NCI-H2029 treated with DMSO at 0.1 percent for 48 hours (cell line): ENCODE measurements around the gene PRSS16.
"Not testable (repeated sequence)": the region's sequence is repeated elsewhere in the genome, so short reads cannot be mapped to it uniquely, and the experiment has no call there.

Experiments used
- DNase-seq: peaks from one replicate; lab custom pipeline; 2025; lab: John Stamatoyannopoulos, UW

The PRSS16 gene

DNA sequence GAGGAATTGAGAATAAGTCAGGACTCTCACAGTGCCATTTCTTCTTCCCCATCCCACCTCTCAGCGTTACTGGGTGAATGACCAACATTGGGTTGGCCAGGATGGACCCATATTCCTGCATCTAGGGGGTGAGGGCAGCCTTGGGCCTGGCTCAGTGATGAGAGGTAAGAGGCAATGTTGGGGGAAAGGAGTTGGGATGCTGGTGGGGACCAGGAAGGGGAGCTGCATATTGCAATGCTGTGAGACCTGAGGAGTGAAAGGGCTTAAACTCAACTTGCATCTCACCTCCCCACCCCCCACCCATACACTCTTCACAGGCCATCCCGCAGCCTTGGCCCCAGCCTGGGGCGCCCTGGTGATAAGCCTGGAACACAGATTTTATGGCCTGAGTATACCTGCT, 1.3 kb downstream of the PRSS16 start:
- no peak for DNase-seq

DNA sequence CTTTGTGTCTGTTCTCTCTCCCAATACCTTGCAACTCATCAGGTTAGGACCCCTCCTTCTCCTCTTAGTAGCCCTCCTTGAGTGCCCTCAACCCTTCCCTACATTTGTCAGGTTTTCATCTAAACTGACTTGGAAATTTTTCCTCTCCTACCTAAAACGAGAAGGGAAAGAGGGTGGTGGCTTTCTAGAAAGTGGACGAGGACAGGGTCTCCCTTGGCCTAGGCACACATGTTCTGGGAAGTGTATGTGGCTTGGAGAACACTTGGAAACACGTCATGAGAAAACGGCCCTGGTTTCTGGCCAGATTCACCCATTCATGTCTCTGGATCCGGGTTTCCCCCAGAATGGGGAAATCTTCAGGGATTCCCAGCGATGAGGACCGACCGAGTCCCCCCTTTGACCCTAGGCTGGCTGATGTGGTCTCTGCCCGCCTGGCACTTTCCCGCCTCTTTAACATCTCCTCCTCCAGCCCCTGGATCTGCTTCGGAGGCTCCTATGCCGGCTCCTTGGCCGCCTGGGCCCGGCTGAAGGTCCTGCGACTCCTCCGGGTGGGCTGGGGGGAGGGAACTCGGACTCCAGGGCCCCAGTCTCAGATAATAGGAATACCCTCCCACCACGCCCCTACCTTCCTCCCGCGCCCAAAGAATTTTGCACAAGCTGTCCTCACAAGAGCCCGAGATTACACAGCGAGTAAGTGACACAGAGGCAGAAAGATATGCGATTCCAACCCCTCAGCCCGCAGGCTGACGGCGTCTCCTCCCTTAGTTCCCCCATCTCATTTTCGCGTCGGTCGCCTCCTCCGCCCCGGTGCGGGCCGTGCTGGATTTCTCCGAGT, 3.0 kb downstream of the PRSS16 start:
- no peak for DNase-seq

DNA sequence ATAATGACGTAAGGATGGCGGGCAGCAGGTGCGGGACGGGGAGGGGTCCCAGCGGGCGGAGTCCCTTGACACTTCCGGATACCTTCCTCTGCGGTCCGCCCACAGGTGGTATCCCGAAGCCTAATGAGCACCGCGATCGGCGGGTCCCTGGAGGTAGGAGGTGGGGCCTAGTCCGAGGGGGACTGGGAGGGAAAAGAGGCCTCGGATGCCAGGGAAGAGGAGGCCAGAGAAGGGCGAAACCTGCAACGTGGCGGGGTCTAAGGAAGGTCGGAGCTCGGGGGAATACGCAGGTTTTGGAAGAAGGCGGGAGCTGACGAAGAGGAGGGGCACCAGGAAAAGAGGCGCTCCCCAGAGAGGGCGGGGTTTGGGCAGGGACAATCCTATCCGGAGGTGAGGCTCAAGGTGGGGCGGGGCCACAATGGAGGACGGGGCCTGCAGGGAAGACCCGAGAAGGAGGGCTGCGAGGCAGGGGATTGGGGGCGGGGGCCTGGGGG, 3.7 kb downstream of the PRSS16 start:
- no peak for DNase-seq

GRCh38 chr6:27251606-27252251, 4.2 kb downstream of the PRSS16 start:
- no peak for DNase-seq

DNA sequence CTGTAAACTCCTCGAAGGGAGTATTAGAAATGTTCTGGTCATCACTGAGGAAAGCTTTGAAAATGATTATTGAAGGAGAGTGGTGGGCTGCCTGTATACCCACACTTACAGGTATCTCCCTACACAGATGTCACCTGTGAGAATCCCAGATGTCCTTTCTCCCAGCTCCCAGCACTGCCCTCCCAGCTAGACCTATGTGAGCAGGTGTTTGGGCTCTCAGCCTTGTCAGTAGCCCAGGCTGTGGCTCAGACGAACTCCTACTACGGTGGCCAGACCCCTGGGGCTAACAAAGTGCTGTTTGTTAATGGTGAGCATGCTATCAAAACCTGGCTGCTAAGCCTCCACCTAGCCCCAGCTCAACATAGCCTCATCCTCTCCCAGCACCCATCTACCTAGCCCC, 7.1 kb downstream of the PRSS16 start:
- no peak for DNase-seq

- no peak for DNase-seq
Observed at GRCh38 chr6:27255866-27256265, 8.4 kb downstream of the PRSS16 start.

DNA sequence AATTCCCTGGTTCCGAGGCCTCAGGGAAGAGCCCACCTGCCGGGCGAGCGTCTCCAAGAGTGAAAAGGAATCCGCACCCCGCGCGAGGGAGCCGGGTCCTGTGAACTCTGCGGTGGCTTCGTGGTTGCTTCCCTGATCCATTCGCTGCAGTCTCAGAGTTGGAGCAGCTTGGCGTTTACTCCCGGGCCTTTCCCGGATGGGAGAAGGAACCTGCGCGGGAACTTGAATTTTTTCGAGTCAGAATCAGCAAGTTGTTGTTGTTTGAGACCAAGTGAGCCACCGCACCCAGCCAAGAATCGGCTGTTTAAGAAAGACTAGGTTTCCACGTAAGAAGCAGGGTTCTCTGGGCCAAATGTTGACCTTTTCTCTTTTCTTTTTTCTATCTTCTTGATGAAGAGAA, 12.9 kb downstream of the PRSS16 start:
- no peak for DNase-seq

DNA sequence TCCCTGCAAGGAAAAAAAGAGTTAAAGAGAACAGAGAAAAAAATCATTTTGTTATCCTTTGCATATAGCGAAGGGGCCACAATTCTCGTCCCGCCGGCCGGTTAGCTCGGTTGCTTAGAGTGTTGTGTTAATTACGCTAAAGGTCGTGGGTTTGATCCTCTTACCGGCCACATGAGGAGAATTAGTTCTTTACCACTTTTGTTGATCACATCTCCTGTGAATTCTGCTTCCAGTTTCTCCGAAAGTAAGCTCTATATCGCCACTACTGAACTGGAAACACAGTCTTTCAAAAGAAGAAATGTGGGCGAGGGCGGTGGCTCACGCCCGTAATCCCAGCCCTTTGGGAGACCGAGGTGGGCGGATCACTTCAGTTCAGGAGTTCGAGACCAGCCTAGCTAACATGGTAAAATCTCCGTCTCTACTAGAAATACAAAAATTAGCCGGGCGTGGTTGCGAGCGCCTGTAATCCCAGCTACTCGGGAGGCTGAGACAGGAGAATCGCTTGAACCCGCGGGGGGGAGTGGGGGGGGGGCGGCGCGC, 13.4 kb downstream of the PRSS16 start:
- DNase-seq, result no peak

DNA sequence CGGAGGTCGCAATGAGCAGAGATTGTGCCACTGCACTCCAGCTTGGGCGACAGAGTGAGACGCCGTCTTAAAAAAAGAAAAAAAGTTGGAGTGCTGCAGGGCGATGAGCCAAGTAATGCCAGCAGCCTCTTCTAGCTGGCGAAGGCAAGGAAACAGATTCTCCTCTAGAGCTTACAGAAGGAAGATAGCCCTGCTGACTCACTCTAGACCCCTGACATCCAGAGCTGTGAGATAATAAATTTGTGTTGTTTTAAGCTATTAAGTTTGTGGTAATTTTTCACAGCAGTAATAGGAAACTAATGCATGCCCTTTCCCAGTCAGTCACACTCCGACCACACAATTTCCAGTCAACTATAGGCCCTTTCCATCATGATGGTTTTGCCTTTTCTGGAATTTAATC, 16.4 kb downstream of the PRSS16 start:
- no peak for DNase-seq

DNA sequence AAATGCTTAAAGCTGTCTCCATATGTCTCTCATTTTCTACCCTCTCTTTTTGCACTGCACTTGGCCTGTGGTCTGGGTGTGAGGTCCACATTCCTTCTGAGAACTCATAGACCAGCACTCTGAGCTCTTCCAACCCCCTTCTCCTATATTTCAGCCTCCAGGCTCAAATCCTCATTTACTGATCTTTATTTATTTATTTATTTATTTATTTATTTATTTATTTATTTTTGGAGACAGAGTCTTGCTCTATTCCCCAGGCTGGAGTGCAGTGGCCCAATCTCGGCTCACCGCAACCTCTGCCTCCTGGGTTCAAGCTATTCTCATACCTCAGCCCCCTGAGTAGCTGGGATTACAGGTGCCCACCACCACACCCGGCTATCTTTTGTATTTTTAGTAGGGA, 19.5 kb downstream of the PRSS16 start:
- DNase-seq, result not testable (repeated sequence)

DNA sequence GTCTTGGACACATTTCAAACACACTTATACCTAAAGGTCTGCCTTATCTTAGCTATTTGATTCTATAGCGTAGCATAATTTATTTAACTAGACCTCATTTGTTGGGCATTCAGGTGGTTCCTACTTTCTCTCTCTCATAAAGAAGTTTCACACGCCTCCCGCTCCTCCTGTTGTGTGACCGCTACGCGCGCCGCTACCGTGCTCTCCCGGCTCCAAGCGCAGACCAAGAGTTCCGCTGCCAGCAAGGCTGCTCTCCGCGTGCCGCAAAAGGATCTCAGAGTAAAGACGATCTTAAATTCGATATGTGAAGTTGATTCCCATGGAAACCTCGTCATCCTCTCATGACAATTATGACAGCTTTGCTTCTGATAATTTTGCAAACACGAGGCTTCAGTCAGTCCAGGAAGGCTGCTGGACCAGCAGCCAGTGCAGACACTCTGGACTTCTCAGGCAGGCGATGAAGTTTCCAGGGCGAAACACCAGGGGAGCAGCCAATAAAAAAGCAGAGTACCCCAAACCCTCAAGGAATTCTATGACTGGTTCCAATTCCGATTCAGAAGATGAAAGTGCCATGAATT, 20.4 kb downstream of the PRSS16 start:
- no peak for DNase-seq

GRCh38 chr6:27268803-27269202, 21.3 kb downstream of the PRSS16 start:
- DNase-seq, result no peak

DNA sequence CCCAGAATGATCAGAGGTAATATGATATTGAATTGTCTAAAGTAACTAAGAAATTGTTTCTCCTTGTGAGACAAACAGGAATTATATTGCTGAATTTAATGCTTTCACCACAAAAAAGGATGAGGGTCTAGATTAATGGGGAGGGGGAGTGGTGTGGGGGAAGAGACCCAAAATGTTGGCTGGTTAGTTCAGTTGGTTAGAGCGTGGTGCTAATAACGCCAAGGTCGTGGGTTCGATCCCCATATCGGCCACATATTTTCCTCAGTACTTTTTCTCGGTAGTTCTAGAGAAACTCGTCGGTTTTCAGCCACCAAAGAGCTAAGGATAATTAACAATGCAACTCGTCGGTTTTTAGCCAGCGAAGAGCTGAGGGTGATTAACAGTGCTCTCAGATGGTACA, 26.3 kb downstream of the PRSS16 start:
- DNase-seq, result no peak

- DNase-seq, result no peak
Observed at GRCh38 chr6:27275025-27275956, 27.8 kb downstream of the PRSS16 start.

GRCh38 chr6:27279513-27280063, 32.1 kb downstream of the PRSS16 start:
- DNase-seq, result no peak

DNA sequence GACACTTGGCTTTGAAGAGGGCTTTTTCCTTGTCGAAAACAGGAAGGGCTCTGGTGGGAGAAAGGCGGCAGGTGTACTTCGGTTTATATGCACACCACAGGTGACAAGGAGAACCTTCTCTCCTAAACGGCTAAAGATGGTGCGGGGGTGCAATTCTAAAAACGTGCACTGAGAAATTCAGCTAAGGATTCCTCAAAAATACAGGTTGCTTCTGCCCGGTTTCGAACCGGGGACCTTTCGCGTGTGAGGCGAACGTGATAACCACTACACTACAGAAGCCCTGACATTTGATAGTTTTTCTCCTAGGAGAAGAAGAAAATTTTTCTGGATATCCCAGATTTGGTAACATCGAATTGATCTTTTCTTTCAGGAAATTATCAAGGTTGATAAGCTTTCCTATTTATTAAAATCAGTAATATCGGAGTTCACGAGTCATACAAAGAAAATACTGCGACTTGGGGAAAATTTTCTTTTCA, 32.6 kb downstream of the PRSS16 start:
- no peak for DNase-seq

DNA sequence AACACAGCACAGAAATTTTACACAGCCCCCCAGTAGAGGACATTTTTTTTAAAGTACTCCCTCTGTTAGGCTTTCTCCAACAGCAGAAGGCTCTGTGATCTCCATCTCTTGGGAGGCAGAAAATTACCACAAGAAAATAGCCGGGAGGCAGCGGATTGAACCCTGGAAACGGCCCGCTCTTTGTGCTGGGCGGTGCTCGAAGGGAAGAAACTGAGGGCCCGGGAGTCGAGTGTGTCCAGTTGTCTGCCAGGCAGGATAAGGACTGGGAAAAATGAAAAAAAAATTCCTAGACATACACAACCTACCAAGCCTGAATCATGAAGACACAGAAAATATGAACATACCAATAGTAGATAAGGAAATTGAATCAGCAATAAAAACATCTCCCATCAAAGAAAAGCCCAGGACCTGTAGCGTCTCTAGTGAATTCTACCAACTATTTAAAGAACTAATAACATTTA, 33.1 kb downstream of the PRSS16 start:
- DNase-seq, result no peak

DNA sequence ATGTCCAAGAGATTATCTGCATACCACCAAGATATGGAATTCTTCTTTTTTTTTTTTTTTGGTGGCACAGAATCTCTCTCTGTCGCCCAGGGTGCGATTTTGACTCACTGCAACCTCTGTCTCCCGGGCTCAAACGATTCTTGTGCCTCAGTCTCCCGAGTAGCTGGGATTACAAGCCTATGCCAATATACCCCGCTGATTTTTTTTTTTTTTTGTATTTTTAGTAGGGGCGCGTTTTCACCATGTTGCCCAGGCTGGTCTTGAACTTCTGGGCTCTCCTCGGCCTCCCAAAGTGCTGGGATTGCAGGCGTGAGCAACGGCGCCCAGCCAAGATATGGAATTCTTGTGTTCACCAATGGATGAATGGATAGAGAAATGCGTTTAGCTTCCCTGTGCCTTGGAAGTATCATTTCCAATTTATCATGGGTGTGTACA, 33.6 kb downstream of the PRSS16 start:
- DNase-seq, result no peak

DNA sequence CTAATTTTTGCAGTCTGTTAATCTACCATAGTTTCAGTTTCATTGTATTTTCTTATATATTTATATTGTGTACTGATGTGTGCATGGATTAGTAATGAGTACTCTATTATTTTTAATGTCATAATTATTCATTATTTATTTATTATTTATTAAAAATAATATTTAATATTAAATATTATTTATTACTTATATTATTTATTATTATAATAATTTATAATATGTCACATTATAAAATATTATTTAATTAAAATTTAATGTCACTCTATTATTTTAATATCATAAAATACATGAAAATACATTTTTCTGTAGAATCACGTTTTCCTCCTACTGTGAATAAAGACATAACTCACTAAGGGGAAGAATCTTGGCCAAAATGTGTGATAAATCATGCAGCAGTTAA, 34.1 kb downstream of the PRSS16 start:
- no peak for DNase-seq

- no peak for DNase-seq
Observed at GRCh38 chr6:27283279-27283678, 35.8 kb downstream of the PRSS16 start.

- no peak for DNase-seq
Observed at GRCh38 chr6:27286141-27286540, 38.6 kb downstream of the PRSS16 start.
